Measurements from ENCODE around the gene SOD1.

DNA sequence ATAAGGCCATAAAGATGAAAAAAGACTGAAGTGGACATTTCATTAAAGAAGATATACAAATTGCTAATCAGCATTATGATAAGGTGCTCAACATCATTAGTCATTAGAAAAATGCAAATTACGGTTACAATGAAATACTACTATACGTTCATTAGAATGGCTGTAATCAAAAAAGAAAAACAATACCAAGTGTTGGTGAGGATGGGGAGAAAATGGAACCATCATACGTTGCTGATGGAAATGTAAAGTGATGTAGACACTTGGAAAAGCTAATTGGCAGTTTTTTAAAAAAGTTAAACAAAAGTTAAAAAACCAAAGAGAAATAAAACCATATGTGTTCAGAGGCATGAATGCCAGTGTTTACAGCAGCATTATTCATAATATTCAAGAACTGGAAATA is 8.6 kb upstream of the SOD1 start:
- TF ChIP-seq, protein P1, sequence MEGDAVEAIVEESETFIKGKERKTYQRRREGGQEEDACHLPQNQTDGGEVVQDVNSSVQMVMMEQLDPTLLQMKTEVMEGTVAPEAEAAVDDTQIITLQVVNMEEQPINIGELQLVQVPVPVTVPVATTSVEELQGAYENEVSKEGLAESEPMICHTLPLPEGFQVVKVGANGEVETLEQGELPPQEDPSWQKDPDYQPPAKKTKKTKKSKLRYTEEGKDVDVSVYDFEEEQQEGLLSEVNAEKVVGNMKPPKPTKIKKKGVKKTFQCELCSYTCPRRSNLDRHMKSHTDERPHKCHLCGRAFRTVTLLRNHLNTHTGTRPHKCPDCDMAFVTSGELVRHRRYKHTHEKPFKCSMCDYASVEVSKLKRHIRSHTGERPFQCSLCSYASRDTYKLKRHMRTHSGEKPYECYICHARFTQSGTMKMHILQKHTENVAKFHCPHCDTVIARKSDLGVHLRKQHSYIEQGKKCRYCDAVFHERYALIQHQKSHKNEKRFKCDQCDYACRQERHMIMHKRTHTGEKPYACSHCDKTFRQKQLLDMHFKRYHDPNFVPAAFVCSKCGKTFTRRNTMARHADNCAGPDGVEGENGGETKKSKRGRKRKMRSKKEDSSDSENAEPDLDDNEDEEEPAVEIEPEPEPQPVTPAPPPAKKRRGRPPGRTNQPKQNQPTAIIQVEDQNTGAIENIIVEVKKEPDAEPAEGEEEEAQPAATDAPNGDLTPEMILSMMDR (conservative IDR thresholded peaks at IDR 0.05 in 1 of 2, IDR thresholded peaks at IDR 0.05 in 1 of 2; ENCODE audit: low read depth in 1 of 2, low read length in 2 of 2): no peak
- no peak for TF ChIP-seq EZH2 (IDR thresholded peaks at IDR 0.05; ENCODE audit: low read length, missing control alignments)
